ENCODE results near the gene CDH12. TPM values are rescaled to one million over a fixed set of nuclear protein-coding genes. Genes with fewer than 3 reads are reported as not detected.

CDH12 gene
- total RNA-seq, 2 donors from 2014 or later = 0.90 to 1.9 TPM

- Histone ChIP-seq H3K9ac (ENCODE audit: extremely low read depth, low read length, poor library complexity, severe bottlenecking) (no peak overlapping the region), H3K4me1 (ENCODE audit: control insufficient read depth, insufficient read depth, low read length) (no peaks in the 10 kb centered on the region), H3K9me3 (ENCODE audit: control insufficient read depth, low read length) (no peaks in the 10 kb centered on the region), H3K4me3 (ENCODE audit: low read length) (no peak overlapping the region), H3K36me3 (ENCODE audit: control insufficient read depth, insufficient read depth, low read length) (no peaks in the 10 kb centered on the region), H3K27me3 (ENCODE audit: control insufficient read depth, insufficient read depth, low read length, poor library complexity, severe bottlenecking) (no peaks in the 10 kb centered on the region), H3K27ac (ENCODE audit: low read depth, low read length) (no peak overlapping the region)
- no peak overlapping the region for H3K4me3 Mint-ChIP-seq
- H3K27ac Mint-ChIP-seq = no peak overlapping the region
- no peak for TF ChIP-seq CTCF (conservative IDR thresholded peaks at IDR 0.05)
- no peaks in the 10 kb centered on the region for H3K4me1 Mint-ChIP-seq
- H3K9me3 Mint-ChIP-seq = no peaks in the 10 kb centered on the region
- 93% methylated on average over 8 of the region's 8 CpGs; no CpG with 5 or more reads in 1 of the 2 experiments for WGBS, 2 experiments (ENCODE audit: insufficient coverage in 1 of 2, insufficient read length in 1 of 2)
- H3K27me3 Mint-ChIP-seq (ENCODE audit: insufficient read depth) = no peaks in the 10 kb centered on the region
- no peaks in the 10 kb centered on the region for H3K36me3 Mint-ChIP-seq (ENCODE audit: low read depth)
- DNase-seq = no peak
These were observed 46.2 kb upstream of the CDH12 start for GRCh38 chr5:22899341-22899740.

GRCh38 chr5:22896152-22896551 lies 43.0 kb upstream of the CDH12 start:
- no peaks in the 10 kb centered on the region for H3K36me3 Mint-ChIP-seq (ENCODE audit: low read depth)
- Histone ChIP-seq H3K27me3 (ENCODE audit: control insufficient read depth, insufficient read depth, low read length, poor library complexity, severe bottlenecking) (no peaks in the 10 kb centered on the region), H3K4me1 (ENCODE audit: control insufficient read depth, insufficient read depth, low read length) (no peaks in the 10 kb centered on the region), H3K9ac (ENCODE audit: extremely low read depth, low read length, poor library complexity, severe bottlenecking) (no peak overlapping the region), H3K9me3 (ENCODE audit: control insufficient read depth, low read length) (no peaks in the 10 kb centered on the region), H3K27ac (ENCODE audit: low read depth, low read length) (no peak overlapping the region), H3K36me3 (ENCODE audit: control insufficient read depth, insufficient read depth, low read length) (no peaks in the 10 kb centered on the region), H3K4me3 (ENCODE audit: low read length) (no peak overlapping the region)
- TF ChIP-seq CTCF (conservative IDR thresholded peaks at IDR 0.05) = no peak
- no peak overlapping the region for H3K4me3 Mint-ChIP-seq
- no peaks in the 10 kb centered on the region for H3K27me3 Mint-ChIP-seq (ENCODE audit: insufficient read depth)
- 96 to 98% methylated on average over 4 to 5 of the region's 5 CpGs for WGBS, 2 experiments (ENCODE audit: insufficient coverage in 1 of 2, insufficient read length in 1 of 2)
- no peaks in the 10 kb centered on the region for H3K9me3 Mint-ChIP-seq
- H3K4me1 Mint-ChIP-seq = no peaks in the 10 kb centered on the region
- no peak overlapping the region for H3K27ac Mint-ChIP-seq
- DNase-seq = no peak

- DNase-seq = no peak
- no peak overlapping the region for H3K27ac Mint-ChIP-seq
- no peaks in the 10 kb centered on the region for H3K9me3 Mint-ChIP-seq
- WGBS, 2 experiments (ENCODE audit: insufficient coverage in 1 of 2, insufficient read length in 1 of 2) = 88 to 92% methylated on average over 2 to 3 of the region's 4 CpGs
- no peaks in the 10 kb centered on the region for H3K27me3 Mint-ChIP-seq (ENCODE audit: insufficient read depth)
- peaks cover 5% of the 10 kb centered on the region for H3K4me1 Mint-ChIP-seq
- H3K9ac ChIP-seq (ENCODE audit: extremely low read depth, low read length, poor library complexity, severe bottlenecking) = no peak overlapping the region
- no peaks in the 10 kb centered on the region for H3K36me3 ChIP-seq (ENCODE audit: control insufficient read depth, insufficient read depth, low read length)
- H3K4me1 ChIP-seq (ENCODE audit: control insufficient read depth, insufficient read depth, low read length) = no peaks in the 10 kb centered on the region
- no peaks in the 10 kb centered on the region for H3K9me3 ChIP-seq (ENCODE audit: control insufficient read depth, low read length)
- H3K27ac ChIP-seq (ENCODE audit: low read depth, low read length) = no peak overlapping the region
- no peak for TF ChIP-seq CTCF (conservative IDR thresholded peaks at IDR 0.05)
- no peak overlapping the region for H3K4me3 ChIP-seq (ENCODE audit: low read length)
- no peaks in the 10 kb centered on the region for H3K36me3 Mint-ChIP-seq (ENCODE audit: low read depth)
- H3K4me3 Mint-ChIP-seq = no peak overlapping the region
- H3K27me3 ChIP-seq (ENCODE audit: control insufficient read depth, insufficient read depth, low read length, poor library complexity, severe bottlenecking) = no peaks in the 10 kb centered on the region
These were observed 39.3 kb upstream of the CDH12 start for GRCh38 chr5:22892441-22892840.

Measured in endodermal cell (in vitro differentiated cells).